GM12878 (cell line): ENCODE results near the gene SEPHS2. TPM values are rescaled to one million over a fixed set of nuclear protein-coding genes. Genes with fewer than 3 reads are reported as not detected.

Experiments used
- ATAC-seq: fragments of 200-7000 bp; cut with Tn5 transposase; 3 replicates; pipeline ENCODE4 v1.9.1; 2020; ENCODE audit warnings: mild to moderate bottlenecking, moderate library complexity
- BruUV-seq: library from RNA; stranded (reverse); fragments of 400-500 nt; replicated peaks from 2 replicates; lab custom pipeline; 2021; lab: Mats Ljungman, UMichigan
- CTCF ChIA-PET: fragments of 300-600 bp; sonication (Branson Sonifier 250); formaldehyde crosslinking; extraction: SDS; loops from one replicate; lab custom pipeline; 2021; ENCODE audit warnings: inconsistent platforms; lab: Yijun Ruan, JAX
- POLR2A ChIA-PET: fragments of 350-600 bp; formaldehyde crosslinking; extraction: SDS; loops from one replicate; lab custom pipeline; 2021; ENCODE audit warnings: inconsistent platforms; lab: Charles Lee
- RAD21 ChIA-PET: fragments of 300-600 bp; sonication (Branson Sonifier 250); formaldehyde crosslinking; loops from one replicate; lab custom pipeline; 2023; ENCODE audit warnings: antibody characterized with exemption; ENCODE audit not compliant: unreplicated experiment; lab: Charles Lee
- SMC1A ChIA-PET: fragments of 300-600 bp; sonication (Branson Sonifier 250); formaldehyde crosslinking; loops from one replicate; lab custom pipeline; 2023; ENCODE audit not compliant: unreplicated experiment, uncharacterized antibody; lab: Charles Lee
- DNase-seq: peaks from one replicate; pipeline ENCODE4 v3.0.0-alpha.2; 2011; ENCODE audit warnings: low read depth, low spot score
- FAIRE-seq: peaks from 3 replicates; lab custom pipeline; 2011; peaks lifted over from hg19 to GRCh38; lab: Jason Lieb, UNC
- H2AFZ ChIP-seq: 2 replicates; pipeline ENCODE4 v1.6.0; 2011; ENCODE audit warnings: low read depth, low read length, control low read depth; ENCODE audit not compliant: control insufficient read depth
- H3K27ac ChIP-seq: 2 replicates; pipeline ENCODE4 v1.5.1; 2011; ENCODE audit warnings: control low read depth; ENCODE audit not compliant: control insufficient read depth, insufficient read depth
- H3K27me3 ChIP-seq, 2 experiments: replicated peaks in 1 of 2; 2 replicates each; pipeline versions ENCODE4 v1.6.0 to v1.6.1; 2011; ENCODE audit warnings: low read length in 1 of 2; ENCODE audit not compliant: control insufficient read depth in 2 of 2, insufficient read depth in 2 of 2
- H3K36me3 ChIP-seq, 2 experiments: 2 replicates each; pipeline ENCODE4 v1.5.1; 2011; ENCODE audit warnings: low read length in 1 of 2; ENCODE audit not compliant: control insufficient read depth in 2 of 2, insufficient read depth in 2 of 2
- H3K4me1 ChIP-seq: 2 replicates; pipeline ENCODE4 v1.6.1; 2011; ENCODE audit warnings: mild to moderate bottlenecking, low read length, moderate library complexity, mixed read lengths; ENCODE audit not compliant: control insufficient read depth, insufficient read depth
- H3K4me2 ChIP-seq: 2 replicates; pipeline ENCODE4 v1.6.0; 2011; ENCODE audit warnings: control low read depth; ENCODE audit not compliant: control insufficient read depth, insufficient read depth
- H3K4me3 ChIP-seq: fragments of 200-600 bp; sonication (generic); 2 replicates; pipeline ENCODE4 v1.5.1; 2016
- H3K79me2 ChIP-seq: 2 replicates; pipeline ENCODE4 v1.6.0; 2011; ENCODE audit warnings: low read length; ENCODE audit not compliant: control insufficient read depth, insufficient read depth
- H3K9ac ChIP-seq: 2 replicates; pipeline ENCODE4 v1.8.0; 2011; ENCODE audit warnings: low read length, control low read depth, mixed read lengths; ENCODE audit not compliant: control insufficient read depth, insufficient read depth
- H3K9me3 ChIP-seq: replicated peaks from 3 replicates; pipeline ENCODE4 v1.5.1; 2011; ENCODE audit warnings: mild to moderate bottlenecking, low read length; ENCODE audit not compliant: control insufficient read depth, insufficient read depth
- H4K20me1 ChIP-seq: 2 replicates; pipeline ENCODE4 v1.6.0; 2011; ENCODE audit not compliant: control insufficient read depth, insufficient read depth
- ATF3 ChIP-seq: IDR thresholded peaks from 2 replicates; pipeline ENCODE4 v1.6.1; 2011; ENCODE audit warnings: low read depth, mild to moderate bottlenecking, low read length, moderate library complexity, borderline replicate concordance; ENCODE audit errors: extremely low read depth
- SRF ChIP-seq, 2 experiments: IDR thresholded peaks; 2 replicates each; pipeline ENCODE4 v1.6.1; 2011; ENCODE audit warnings: low read depth in 2 of 2, low read length in 2 of 2, mild to moderate bottlenecking in 1 of 2, moderate library complexity in 1 of 2
- WGBS: methylation state at CpG from one replicate; pipeline ENCODE4 v1.1.6; 2016; ENCODE audit warnings: low lambda C conversion rate; ENCODE audit not compliant: insufficient replicate concordance, insufficient coverage; ENCODE audit errors: missing lambda C conversion rate; 5-methylcytosine and 5-hydroxymethylcytosine counted together
- in situ Hi-C: fragments of 300-500 bp; cut with MboI; formaldehyde crosslinking; loops from 9 replicates; pipeline ENCODE4 v1.14.3; 2018; ENCODE audit warnings: mixed read lengths
- intact Hi-C: fragments of 100-400 bp; cut with micrococcal nuclease; formaldehyde crosslinking; loops from one replicate; pipeline ENCODE4 v1.14.2; 2022; ENCODE audit not compliant: unreplicated experiment
- polyA plus RNA-seq, 11 experiments: library from polyadenylated mRNA; depleted of rRNA in 4 of 11; unstranded in 6 of 11; stranded (reverse) in 5 of 11; fragments of >200 nt; fragmentation: Nextera tagmentation in 4 of 11; fragmentation: Illumina TruSeq in 1 of 11; extraction: Ambion mirVana in 4 of 11; extraction: Trizol in 1 of 11; gene quantifications; 1 replicate in 1 of 11; 2 replicates in 10 of 11; pipeline versions ENCODE4 v1.2.1 to v1.2.3, GENCODE V29; 2011 to 2016; ENCODE audit warnings: inconsistent platforms in 2 of 11, missing spikeins in 2 of 11, low read depth in 1 of 11
- total RNA-seq, 4 experiments: library from RNA; depleted of rRNA in 3 of 4; stranded (reverse); fragments of >200 nt in 3 of 4; fragmentation: Illumina TruSeq in 1 of 4; extraction: Trizol in 1 of 4; gene quantifications; 2 replicates each; pipeline versions ENCODE4 v1.2.1 to v1.2.3, GENCODE V29; 2013 to 2021

SEPHS2 gene
- total and polyA plus RNA-seq, 10 of the 15 experiments (the other 5 are each of a cell fraction or from before 2014, with no cell fraction given): 21.6 to 99.8 (median 72.9) TPM

GRCh38 chr16:30488764-30489605 is 43.3 kb upstream of the SEPHS2 start:
- no peak overlapping the region for H3K9ac ChIP-seq
- FAIRE-seq: no peak

More at GRCh38 chr16:30488764-30489605, 43.3 kb upstream of the SEPHS2 start:
- no peaks in the 10 kb centered on the region for H3K27me3 ChIP-seq
- CTCF ChIA-PET: interaction anchor here (1.0 to 1.9 kb wide), 5 partner anchors 8 to 140 kb away, joined by 3 to 6 read pairs (median 3); partner anchors contain the start of gene DCTPP1
- H3K4me3 ChIP-seq: no peak overlapping the region
- POLR2A ChIA-PET: interaction anchor here (1.1 to 2.0 kb wide), 3 partner anchors 10 to 57 kb away, joined by 3 to 6 read pairs (median 4); no protein-coding TSS in a partner anchor
- TF ChIP-seq ATF3 (no peak), SRF (IDR thresholded peaks at IDR 0.05; ENCODE audit: low read depth in 2 of 2, low read length in 2 of 2) (0 out of 4 replicates have a peak, but pooled peaks of 1 of the 2 experiments have one; percentile 12)
- SMC1A ChIA-PET: interaction anchor here (1.3 to 1.8 kb wide), 4 partner anchors 12 to 40 kb away, joined by 3 to 7 read pairs (median 4); partner anchors contain the start of gene ITGAL
- H3K36me3 ChIP-seq: peaks cover 17 to 20% of the 10 kb centered on the region in 2 experiments
- no peaks in the 10 kb centered on the region for H3K9me3 ChIP-seq
- H3K4me1 ChIP-seq: peaks cover 4% of the 10 kb centered on the region
- DNase-seq: no peak
- WGBS: 92% methylated on average over 11 of the region's 11 CpGs
- no peak overlapping the region for H2AFZ ChIP-seq
- H4K20me1 ChIP-seq: no peaks in the 10 kb centered on the region
- RAD21 ChIA-PET: interaction anchor here (1.5 to 1.8 kb wide), 2 partner anchors 59 to 109 kb away, joined by 4 to 5 read pairs; partner anchors contain the start of gene DCTPP1
- intact Hi-C loops: no loop called here
- no peak overlapping the region for H3K4me2 ChIP-seq
- no peak for ATAC-seq
- no TSS peak for BruUV-seq
- H3K79me2 ChIP-seq: no peaks in the 10 kb centered on the region
- in situ Hi-C loops: no loop called here
- H3K27ac ChIP-seq: no peak overlapping the region
